Naive B cell (primary cell): Measurements from ENCODE around the gene QTRT2. TPM values are rescaled to one million over a fixed set of nuclear protein-coding genes. Genes with fewer than 3 reads are reported as not detected.

ENCODE experiments used
- polyA plus RNA-seq, 6 donors: library from polyadenylated mRNA; unstranded; fragments of 300-500 nt; fragmentation: Illumina TruSeq; gene quantifications; one replicate each; pipeline ENCODE4 v1.2.3, GENCODE V29; 2021; ENCODE audit warnings: low read depth in 6 of 6

QTRT2 gene
- polyA plus RNA-seq, 6 donors from 2014 or later: 24.8 to 32.7 (median 31.0) TPM

Other genes with a start within 250 kb of the QTRT2 start
- 1 to 10 TPM; 1.8 to 7.4 (median 4.2) TPM for gene GRAMD1C, start 217.9 kb upstream of the QTRT2 start, polyA plus RNA-seq
- gene ZDHHC23, start 108.7 kb upstream of the QTRT2 start, polyA plus RNA-seq: 1 to 10 TPM; 1.1 to 9.1 (median 6.7) TPM
- 10 to 100 TPM in 5 of 6 donors, 1 to 10 TPM in 1; 5.9 to 23.8 (median 14.9) TPM for gene CCDC191, start 211 bp upstream of the QTRT2 start, polyA plus RNA-seq
- gene DRD3, start 122.3 kb downstream of the QTRT2 start, polyA plus RNA-seq: not detected
- under 1 TPM in 1 of 6 donors, not detected in 5; 0.27 TPM for gene ZNF80, start 180.8 kb downstream of the QTRT2 start, polyA plus RNA-seq
- 1 to 10 TPM in 3 of 6 donors, under 1 TPM in 3; 0.49 to 2.1 (median 0.92) TPM for gene TIGIT, start 237.3 kb downstream of the QTRT2 start, polyA plus RNA-seq